ENCODE results near the gene CDH4.

Gene CDH4

DNA sequence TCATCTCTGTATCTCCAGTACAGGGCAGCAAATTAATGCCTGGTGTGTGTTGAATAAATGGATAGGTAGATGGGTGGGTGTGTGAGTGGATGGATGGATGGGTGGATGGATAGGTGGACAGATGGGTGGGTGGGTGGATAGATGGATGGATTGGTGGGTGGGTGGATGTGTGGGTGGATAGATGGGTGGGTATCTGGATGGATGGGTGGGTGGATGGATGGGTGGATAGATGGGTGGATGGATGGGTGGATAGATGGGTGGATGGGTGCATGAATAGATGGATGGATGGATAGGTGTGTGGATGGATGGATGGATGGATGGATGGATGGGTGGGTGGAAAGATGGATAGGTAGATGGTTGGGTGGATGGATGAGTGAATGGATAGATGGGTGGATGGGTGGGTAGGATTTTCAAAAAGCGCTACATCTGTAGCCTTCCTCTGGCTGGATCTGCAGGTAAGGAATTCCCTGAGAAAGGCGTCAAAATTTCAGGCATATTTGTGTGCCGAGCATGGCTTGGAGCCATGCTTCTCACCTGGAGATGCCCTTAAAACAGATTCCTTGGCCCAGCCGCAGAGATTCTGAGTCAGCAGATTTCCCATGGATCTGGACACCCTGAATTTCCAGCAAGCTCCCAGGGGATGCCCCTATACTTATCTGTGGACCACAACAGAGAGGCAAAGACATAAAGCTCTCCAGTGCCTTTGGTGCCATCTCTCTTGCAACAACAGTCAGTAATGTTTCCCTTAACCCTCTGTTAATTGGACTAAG is 177.6 kb downstream of the CDH4 start:
- DNase-seq (ENCODE audit: low read depth): no peak
- H3K4me3 ChIP-seq (ENCODE audit: low read depth, low read length): no peak overlapping the region
- TF ChIP-seq, protein P1, sequence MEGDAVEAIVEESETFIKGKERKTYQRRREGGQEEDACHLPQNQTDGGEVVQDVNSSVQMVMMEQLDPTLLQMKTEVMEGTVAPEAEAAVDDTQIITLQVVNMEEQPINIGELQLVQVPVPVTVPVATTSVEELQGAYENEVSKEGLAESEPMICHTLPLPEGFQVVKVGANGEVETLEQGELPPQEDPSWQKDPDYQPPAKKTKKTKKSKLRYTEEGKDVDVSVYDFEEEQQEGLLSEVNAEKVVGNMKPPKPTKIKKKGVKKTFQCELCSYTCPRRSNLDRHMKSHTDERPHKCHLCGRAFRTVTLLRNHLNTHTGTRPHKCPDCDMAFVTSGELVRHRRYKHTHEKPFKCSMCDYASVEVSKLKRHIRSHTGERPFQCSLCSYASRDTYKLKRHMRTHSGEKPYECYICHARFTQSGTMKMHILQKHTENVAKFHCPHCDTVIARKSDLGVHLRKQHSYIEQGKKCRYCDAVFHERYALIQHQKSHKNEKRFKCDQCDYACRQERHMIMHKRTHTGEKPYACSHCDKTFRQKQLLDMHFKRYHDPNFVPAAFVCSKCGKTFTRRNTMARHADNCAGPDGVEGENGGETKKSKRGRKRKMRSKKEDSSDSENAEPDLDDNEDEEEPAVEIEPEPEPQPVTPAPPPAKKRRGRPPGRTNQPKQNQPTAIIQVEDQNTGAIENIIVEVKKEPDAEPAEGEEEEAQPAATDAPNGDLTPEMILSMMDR (IDR thresholded peaks at IDR 0.05; ENCODE audit: control insufficient read depth, extremely low read depth, insufficient read depth): no peak

DNA sequence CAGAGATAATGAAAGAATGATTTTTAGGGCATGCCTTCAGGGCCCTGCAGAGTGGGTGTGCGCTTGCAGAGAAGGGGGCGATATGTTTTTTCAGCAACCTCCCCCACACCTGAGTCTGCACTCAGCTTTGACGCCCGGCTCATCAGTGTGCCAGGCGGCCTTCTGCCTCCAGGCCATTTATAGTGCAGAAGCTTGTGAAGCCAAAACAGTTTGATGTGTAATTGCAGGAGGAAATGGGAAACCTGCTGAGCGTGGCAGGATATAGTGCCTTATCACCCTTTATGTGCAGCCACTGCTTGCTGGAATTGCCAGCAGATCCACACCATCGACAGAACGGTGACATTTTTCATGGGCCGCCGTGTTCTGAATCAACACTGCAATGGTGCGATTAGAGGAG is 178.2 kb downstream of the CDH4 start:
- H3K4me3 ChIP-seq (ENCODE audit: low read depth, low read length): no peak overlapping the region
- TF ChIP-seq, protein P1 (IDR thresholded peaks at IDR 0.05; ENCODE audit: control insufficient read depth, extremely low read depth, insufficient read depth): no peak
- DNase-seq (ENCODE audit: low read depth): no peak

DNA sequence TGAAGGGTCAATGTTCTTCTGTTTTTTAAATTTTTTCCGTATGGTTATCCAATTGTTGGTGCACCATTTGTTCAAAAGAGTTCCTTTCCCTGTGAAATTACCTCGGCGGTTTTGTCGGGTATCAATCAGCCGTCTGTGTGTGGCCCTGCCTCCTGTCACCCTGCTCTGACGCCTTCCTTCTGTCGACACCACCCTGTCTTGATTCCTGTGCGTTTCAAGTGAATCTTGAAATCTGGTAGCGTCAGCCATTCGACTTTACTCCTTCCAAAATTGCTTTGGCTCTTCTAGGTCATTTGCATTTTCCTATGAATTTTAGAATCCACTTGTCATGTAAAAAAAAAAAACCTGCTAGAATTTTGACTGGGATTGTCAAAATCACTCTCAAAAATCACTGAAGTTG is 181.1 kb downstream of the CDH4 start:
- TF ChIP-seq, protein P1 (IDR thresholded peaks at IDR 0.05; ENCODE audit: control insufficient read depth, extremely low read depth, insufficient read depth): no peak
- no peak overlapping the region for H3K4me3 ChIP-seq (ENCODE audit: low read depth, low read length)
- DNase-seq (ENCODE audit: low read depth): no peak

DNA sequence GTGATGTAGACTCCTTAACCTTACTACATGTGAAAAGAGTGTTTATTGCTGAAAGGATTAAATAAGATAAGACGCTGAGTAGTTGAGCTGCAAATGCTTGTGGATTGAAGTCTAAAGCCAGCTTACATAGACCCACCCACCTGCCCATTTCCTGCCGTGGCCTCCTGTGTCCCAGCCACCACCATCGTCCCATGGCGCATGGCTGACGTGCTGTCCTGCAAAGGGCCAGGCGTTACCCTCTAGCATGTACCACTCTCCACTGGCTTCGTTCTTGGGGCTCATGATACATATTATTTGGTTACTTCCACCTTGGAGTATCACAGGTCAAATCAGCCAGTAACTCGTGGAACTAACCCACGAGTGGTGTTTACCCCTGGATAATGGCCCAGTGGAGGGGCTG is 181.8 kb downstream of the CDH4 start:
- DNase-seq (ENCODE audit: low read depth): no peak
- no peak overlapping the region for H3K4me3 ChIP-seq (ENCODE audit: low read depth, low read length)
- TF ChIP-seq, protein P1 (IDR thresholded peaks at IDR 0.05; ENCODE audit: control insufficient read depth, extremely low read depth, insufficient read depth): no peak

DNA sequence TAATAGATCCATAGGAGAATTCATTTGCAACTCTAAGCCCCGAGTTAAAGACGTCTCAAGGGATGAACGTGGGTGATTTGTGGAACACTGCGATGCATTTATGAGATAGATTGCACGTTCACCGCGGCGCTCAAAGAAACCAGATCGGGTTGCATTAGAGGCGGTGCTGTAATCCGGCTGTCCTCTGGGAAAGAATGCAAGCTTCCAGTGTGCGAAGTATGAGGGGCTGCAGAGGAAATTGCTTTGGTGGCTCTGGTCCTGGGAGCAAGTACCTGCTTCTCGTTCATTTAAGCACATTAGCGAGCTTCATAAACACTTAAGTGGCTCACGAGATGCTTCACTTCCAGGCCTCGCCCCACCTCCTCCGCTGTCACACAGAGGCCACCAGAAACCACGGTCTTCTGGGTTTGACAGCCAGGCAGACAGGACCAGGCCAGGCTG is 182.3 kb downstream of the CDH4 start:
- no peak overlapping the region for H3K4me3 ChIP-seq (ENCODE audit: low read depth, low read length)
- TF ChIP-seq, protein P1 (IDR thresholded peaks at IDR 0.05; ENCODE audit: control insufficient read depth, extremely low read depth, insufficient read depth): no peak
- DNase-seq (ENCODE audit: low read depth): no peak

DNA sequence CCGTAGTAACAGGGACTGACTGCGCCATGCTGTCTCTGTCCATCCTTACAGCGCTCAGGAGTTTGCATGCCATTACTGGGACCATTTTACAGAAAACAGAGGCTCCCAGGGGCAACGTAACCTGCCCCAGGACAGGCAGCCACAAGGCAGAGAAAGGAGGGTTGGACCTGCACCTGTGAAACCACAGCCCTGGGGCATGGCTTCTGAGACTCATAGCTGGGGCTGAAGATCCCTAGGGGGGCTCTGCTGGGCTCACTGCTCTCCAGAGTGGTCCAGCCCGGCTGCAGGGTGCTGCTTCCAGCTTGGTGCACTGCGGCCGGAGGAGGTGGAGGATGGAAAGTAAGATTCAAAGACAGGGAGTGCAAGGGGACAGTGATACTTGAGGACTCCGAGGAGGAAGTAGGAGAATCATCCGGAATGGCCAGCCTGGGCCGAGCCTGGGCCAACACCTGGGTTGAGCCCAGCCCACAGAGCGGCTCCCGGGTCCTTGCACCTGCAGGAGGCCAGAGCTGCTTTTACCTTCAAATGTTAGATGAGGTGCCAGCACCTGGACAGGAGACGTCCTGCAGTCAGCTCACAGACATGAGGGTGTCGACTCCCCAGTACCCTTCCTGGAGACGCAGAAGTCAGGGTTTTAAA is 183.2 kb downstream of the CDH4 start:
- TF ChIP-seq, protein P1 (IDR thresholded peaks at IDR 0.05; ENCODE audit: control insufficient read depth, extremely low read depth, insufficient read depth): no peak
- DNase-seq (ENCODE audit: low read depth): no peak
- no peak overlapping the region for H3K4me3 ChIP-seq (ENCODE audit: low read depth, low read length)

Data from LNCaP clone FGC (cell line).